ENCODE results near the gene UGT1A4.

Gene UGT1A4

GRCh38 chr2:233766416-233766815 is 47.9 kb downstream of the UGT1A4 start:
- H3K4me1 Mint-ChIP-seq = no peaks in the 10 kb centered on the region
- no peak for TF ChIP-seq CTCF (IDR thresholded peaks at IDR 0.05; ENCODE audit: unreplicated experiment in 3 of 3)
- H3K4me3 Mint-ChIP-seq = no peak overlapping the region
- no peaks in the 10 kb centered on the region for H3K27me3 Mint-ChIP-seq (ENCODE audit: low read depth)
- H3K9me3 Mint-ChIP-seq = no peaks in the 10 kb centered on the region
- H3K27ac Mint-ChIP-seq = no peak overlapping the region
- no peaks in the 10 kb centered on the region for H3K36me3 Mint-ChIP-seq (ENCODE audit: low read depth)

GRCh38 chr2:233768076-233768475 is 49.5 kb downstream of the UGT1A4 start:
- no peak for TF ChIP-seq CTCF (IDR thresholded peaks at IDR 0.05; ENCODE audit: unreplicated experiment in 3 of 3)
- Mint-ChIP-seq H3K27ac (no peak overlapping the region), H3K9me3 (no peaks in the 10 kb centered on the region), H3K36me3 (ENCODE audit: low read depth) (no peaks in the 10 kb centered on the region), H3K4me1 (no peaks in the 10 kb centered on the region), H3K4me3 (no peak overlapping the region), H3K27me3 (ENCODE audit: low read depth) (peaks cover 3% of the 10 kb centered on the region)

- no peak for TF ChIP-seq CTCF (IDR thresholded peaks at IDR 0.05; ENCODE audit: unreplicated experiment in 3 of 3)
Observed at GRCh38 chr2:233769260-233769659, 50.7 kb downstream of the UGT1A4 start.

DNA sequence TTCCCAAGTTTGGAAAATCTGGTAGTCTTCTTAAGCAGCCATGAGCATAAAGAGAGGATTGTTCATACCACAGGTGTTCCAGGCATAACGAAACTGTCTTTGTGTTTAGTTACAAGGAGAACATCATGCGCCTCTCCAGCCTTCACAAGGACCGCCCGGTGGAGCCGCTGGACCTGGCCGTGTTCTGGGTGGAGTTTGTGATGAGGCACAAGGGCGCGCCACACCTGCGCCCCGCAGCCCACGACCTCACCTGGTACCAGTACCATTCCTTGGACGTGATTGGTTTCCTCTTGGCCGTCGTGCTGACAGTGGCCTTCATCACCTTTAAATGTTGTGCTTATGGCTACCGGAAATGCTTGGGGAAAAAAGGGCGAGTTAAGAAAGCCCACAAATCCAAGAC is 53.6 kb downstream of the UGT1A4 start:
- no peaks in the 10 kb centered on the region for H3K4me1 Mint-ChIP-seq
- no peaks in the 10 kb centered on the region for H3K36me3 Mint-ChIP-seq (ENCODE audit: low read depth)

More at GRCh38 chr2:233769260-233769659, 50.7 kb downstream of the UGT1A4 start:
- no peak overlapping the region for H3K27ac Mint-ChIP-seq
- peaks cover 3% of the 10 kb centered on the region for H3K27me3 Mint-ChIP-seq (ENCODE audit: low read depth)
- H3K9me3 Mint-ChIP-seq = no peaks in the 10 kb centered on the region
- no peak overlapping the region for H3K4me3 Mint-ChIP-seq
- no peaks in the 10 kb centered on the region for H3K36me3 Mint-ChIP-seq (ENCODE audit: low read depth)
- H3K4me1 Mint-ChIP-seq = no peaks in the 10 kb centered on the region

GRCh38 chr2:233772583-233772982 is 54.0 kb downstream of the UGT1A4 start:
- Mint-ChIP-seq H3K27me3 (ENCODE audit: low read depth) (peaks cover 7% of the 10 kb centered on the region), H3K36me3 (ENCODE audit: low read depth) (no peaks in the 10 kb centered on the region), H3K4me3 (no peak overlapping the region), H3K9me3 (peaks cover 4% of the 10 kb centered on the region), H3K27ac (no peak overlapping the region), H3K4me1 (no peaks in the 10 kb centered on the region)
- no peak for TF ChIP-seq CTCF (IDR thresholded peaks at IDR 0.05; ENCODE audit: unreplicated experiment in 3 of 3)

More for the DNA sequence above, 53.6 kb downstream of the UGT1A4 start:
- Mint-ChIP-seq H3K9me3 (peaks cover 1% of the 10 kb centered on the region), H3K27me3 (ENCODE audit: low read depth) (peaks cover 7% of the 10 kb centered on the region), H3K27ac (no peak overlapping the region), H3K4me3 (no peak overlapping the region)
- TF ChIP-seq CTCF (IDR thresholded peaks at IDR 0.05; ENCODE audit: unreplicated experiment in 3 of 3) = no peak

DNA sequence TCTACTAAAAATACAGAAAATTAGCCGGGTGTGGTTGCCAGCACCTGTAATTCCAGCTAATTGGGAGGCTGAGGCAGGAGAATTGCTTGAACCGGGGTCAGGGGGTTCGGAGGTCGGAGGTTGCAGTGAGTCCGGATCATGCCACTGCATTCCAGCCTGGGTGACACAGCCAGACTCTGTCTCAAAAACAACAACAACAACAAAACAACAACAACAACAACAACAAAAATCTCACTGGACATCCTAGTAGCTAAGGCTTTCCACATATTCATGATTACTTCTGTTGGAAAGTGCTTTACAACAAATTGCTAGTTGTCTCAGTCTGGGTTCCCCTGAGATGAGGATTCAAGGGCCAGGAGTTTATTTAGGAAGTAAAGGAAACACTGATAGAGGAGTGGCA is 55.3 kb downstream of the UGT1A4 start:
- no peak for TF ChIP-seq CTCF (IDR thresholded peaks at IDR 0.05; ENCODE audit: unreplicated experiment in 3 of 3)
- Mint-ChIP-seq H3K9me3 (peaks cover 10% of the 10 kb centered on the region), H3K36me3 (ENCODE audit: low read depth) (no peaks in the 10 kb centered on the region), H3K4me3 (no peak overlapping the region), H3K27me3 (ENCODE audit: low read depth) (peaks cover 7% of the 10 kb centered on the region), H3K4me1 (no peaks in the 10 kb centered on the region), H3K27ac (no peak overlapping the region)

Measured in nephron (organoid).